A549 (cell line): ENCODE results near the gene RPS27A. TPM values are rescaled to one million over a fixed set of nuclear protein-coding genes. Genes with fewer than 3 reads are reported as not detected.
"Not testable (repeated sequence)": the region's sequence is repeated elsewhere in the genome, so short reads cannot be mapped to it uniquely, and the experiment has no call there.

Experiments
- ATAC-seq, 2 experiments: fragments of 200-7000 bp in 1 of 2; fragments of >200 bp in 1 of 2; cut with Nextera tagmentation in 1 of 2; cut with Tn5 transposase in 1 of 2; 3 replicates each; pipeline versions ENCODE4 v1.8.0 to v1.9.1; 2018 to 2020; ENCODE audit warnings: mild to moderate bottlenecking in 1 of 2, moderate library complexity in 1 of 2
- CTCF ChIA-PET: fragments of 300-600 bp; sonication (Branson Sonifier 250); formaldehyde crosslinking; extraction: SDS; loops from one replicate; lab custom pipeline; 2021; ENCODE audit warnings: antibody characterized with exemption, inconsistent platforms; lab: Yijun Ruan, JAX
- POLR2A ChIA-PET: fragments of 350-600 bp; formaldehyde crosslinking; extraction: SDS; loops from one replicate; lab custom pipeline; 2021; ENCODE audit warnings: antibody characterized with exemption, inconsistent platforms; lab: Yijun Ruan, JAX
- DNase-seq, 2 experiments: peaks; one replicate each; pipeline versions ENCODE4 v3.0.0 to v3.0.0-alpha.2; 2011 to 2016; ENCODE audit warnings: low read depth in 1 of 2, low spot score in 1 of 2
- FAIRE-seq: peaks from 2 replicates; lab custom pipeline; 2011; peaks lifted over from hg19 to GRCh38; lab: Jason Lieb, UNC
- H3K27ac ChIP-seq, 2 experiments: fragments of >200 bp; sonication (Bioruptor Twin); formaldehyde crosslinking; 3 replicates each; pipeline ENCODE4 v1.5.1; 2016 to 2017
- H3K4me1 ChIP-seq: fragments of >200 bp; sonication (Bioruptor Twin); formaldehyde crosslinking; 3 replicates; pipeline ENCODE4 v1.6.1; 2016
- H3K4me2 ChIP-seq: fragments of >200 bp; sonication (Bioruptor Twin); formaldehyde crosslinking; 3 replicates; pipeline ENCODE4 v1.6.1; 2016
- H3K4me3 ChIP-seq: fragments of >200 bp; sonication (Bioruptor Twin); formaldehyde crosslinking; 3 replicates; pipeline ENCODE4 v1.5.1; 2016
- H3K9me3 ChIP-seq: fragments of >200 bp; sonication (Bioruptor Twin); formaldehyde crosslinking; 3 replicates; pipeline ENCODE4 v1.6.1; 2016
- CBX2 ChIP-seq: fragments of 200-600 bp; sonication (generic); IDR thresholded peaks from 2 replicates; pipeline ENCODE4 v1.6.1; 2016; ENCODE audit warnings: low read depth, mild to moderate bottlenecking, borderline replicate concordance
- CEBPB ChIP-seq, 2 experiments: fragments of >200 bp in 1 of 2; sonication (Bioruptor Twin) in 1 of 2; formaldehyde crosslinking in 1 of 2; IDR thresholded peaks; 2 replicates each; pipeline ENCODE4 v1.6.1; 2012 to 2016
- EHF ChIP-seq: fragments of 250-450 bp; sonication (Bioruptor Pico); IDR thresholded peaks from 2 replicates; pipeline ENCODE4 v1.5.0; 2020; ENCODE audit warnings: mild to moderate bottlenecking
- EP300 ChIP-seq, 2 experiments: fragments of >200 bp; sonication (Bioruptor Twin); formaldehyde crosslinking; IDR thresholded peaks; 2 replicates in 1 of 2; 3 replicates in 1 of 2; pipeline ENCODE4 v1.6.1; 2016 to 2017
- ESRRA ChIP-seq: fragments of 150-350 bp; IDR thresholded peaks from 2 replicates; pipeline ENCODE4 v1.6.1; 2014; ENCODE audit warnings: mild to moderate bottlenecking, low read length, borderline replicate concordance
- GATA3 ChIP-seq: IDR thresholded peaks from 2 replicates; pipeline ENCODE4 v1.6.1; 2012; ENCODE audit warnings: borderline replicate concordance
- HDAC2 ChIP-seq: fragments of 200-600 bp; sonication (generic); IDR thresholded peaks from 2 replicates; pipeline ENCODE4 v1.6.1; 2016
- HES2 ChIP-seq: fragments of >200 bp; sonication (Bioruptor Twin); formaldehyde crosslinking; IDR thresholded peaks from 2 replicates; pipeline ENCODE4 v1.6.1; 2016
- HEYL ChIP-seq: fragments of 250-450 bp; sonication (Bioruptor Pico); IDR thresholded peaks from 2 replicates; pipeline ENCODE4 v1.8.0; 2021; ENCODE audit warnings: mild to moderate bottlenecking, moderate library complexity
- HOXB13 ChIP-seq: fragments of 250-450 bp; sonication (Bioruptor Pico); IDR thresholded peaks from 2 replicates; pipeline ENCODE4 v1.5.0; 2020; ENCODE audit warnings: low read depth, mild to moderate bottlenecking, moderate library complexity
- HOXB5 ChIP-seq: fragments of 250-450 bp; sonication (Bioruptor Pico); IDR thresholded peaks from 2 replicates; pipeline ENCODE4 v1.5.0; 2020; ENCODE audit warnings: mild to moderate bottlenecking, moderate library complexity
- JUN ChIP-seq, 2 experiments: fragments of >200 bp; sonication (Bioruptor Twin); formaldehyde crosslinking; IDR thresholded peaks; 2 replicates in 1 of 2; 3 replicates in 1 of 2; pipeline ENCODE4 v1.6.1; 2016 to 2017
- JUNB ChIP-seq: fragments of >200 bp; sonication (Bioruptor Twin); formaldehyde crosslinking; IDR thresholded peaks from 2 replicates; pipeline ENCODE4 v1.6.1; 2016
- KDM5A ChIP-seq: fragments of 200-600 bp; sonication (generic); IDR thresholded peaks from 2 replicates; pipeline ENCODE4 v1.6.1; 2016; ENCODE audit warnings: antibody characterized with exemption, mild to moderate bottlenecking
- NFE2L2 ChIP-seq: fragments of 150-350 bp; conservative IDR thresholded peaks from 2 replicates; pipeline ENCODE4 v1.6.1; 2014; ENCODE audit warnings: low read length
- NR3C1 ChIP-seq: fragments of >200 bp; sonication (Bioruptor Twin); formaldehyde crosslinking; IDR thresholded peaks from 3 replicates; pipeline ENCODE4 v1.6.1; 2017
- PBX3 ChIP-seq: IDR thresholded peaks from 2 replicates; pipeline ENCODE4 v1.6.1; 2012
- PHF8 ChIP-seq: fragments of 200-600 bp; sonication (generic); IDR thresholded peaks from 2 replicates; pipeline ENCODE4 v1.6.1; 2016; ENCODE audit warnings: low read depth, mild to moderate bottlenecking, antibody characterized with exemption, moderate library complexity, borderline replicate concordance
- RNF2 ChIP-seq: fragments of 200-600 bp; sonication (generic); IDR thresholded peaks from 2 replicates; pipeline ENCODE4 v1.6.1; 2016; ENCODE audit warnings: low read depth, mild to moderate bottlenecking, antibody characterized with exemption, moderate library complexity, borderline replicate concordance
- SREBF2 ChIP-seq: fragments of 450-650 bp; IDR thresholded peaks from 2 replicates; pipeline ENCODE4 v1.6.1; 2014; ENCODE audit warnings: mild to moderate bottlenecking, moderate library complexity
- USF2 ChIP-seq: fragments of 450-650 bp; IDR thresholded peaks from 2 replicates; pipeline ENCODE4 v1.6.1; 2014; ENCODE audit warnings: antibody characterized with exemption
- ZC3H11A ChIP-seq: fragments of 450-650 bp; IDR thresholded peaks from 2 replicates; pipeline ENCODE4 v1.6.1; 2014; ENCODE audit warnings: antibody characterized with exemption, mild to moderate bottlenecking
- ZNF302 ChIP-seq: fragments of 250-450 bp; sonication (Bioruptor Pico); IDR thresholded peaks from 2 replicates; pipeline ENCODE4 v1.9.0; 2021; ENCODE audit warnings: inconsistent platforms, mild to moderate bottlenecking, moderate library complexity
- WGBS: methylation state at CpG from one replicate; pipeline ENCODE4 v1.1.6; 2017; ENCODE audit errors: missing lambda C conversion rate; 5-methylcytosine and 5-hydroxymethylcytosine counted together
- polyA plus RNA-seq, 4 experiments: library from polyadenylated mRNA; depleted of rRNA in 3 of 4; stranded (reverse); fragments of >200 nt; fragmentation: RNase III in 1 of 4; extraction: RNeasy Plus Mini Kit Qiagen cat#74134 plus additional on column Dnase treatment in 1 of 4; gene quantifications; 2 replicates in 3 of 4; 3 replicates in 1 of 4; pipeline ENCODE4 v1.2.3, GENCODE V29; 2011 to 2017
- TF ChIP-seq, protein P1 (sequence below): fragments of >200 bp; sonication (Bioruptor Twin); formaldehyde crosslinking; IDR thresholded peaks from 3 replicates; pipeline ENCODE4 v1.6.1; 2016
- TF ChIP-seq, protein P2 (sequence below): fragments of 200-600 bp; sonication (generic); IDR thresholded peaks from 2 replicates; pipeline ENCODE4 v1.6.1; 2016; ENCODE audit warnings: antibody characterized with exemption, mild to moderate bottlenecking, moderate library complexity
- TF ChIP-seq, protein P3 (sequence below): IDR thresholded peaks from 2 replicates; pipeline ENCODE4 v1.6.1; 2012

Gene RPS27A
- polyA plus RNA-seq, 2 of the 4 experiments (the other 2 are of a cell fraction): 2,882 to 3,746 TPM

- peak; percentile 28 to 32; a peak in 3 of 6 replicates for ATAC-seq
- H3K4me3 ChIP-seq: peak overlapping the region; percentile 82
- WGBS: 55% methylated on average over 7 of the region's 7 CpGs
These were observed 37.1 kb downstream of the RPS27A start for GRCh38 chr2:55269645-55269990.

GRCh38 chr2:55274346-55274745, 41.9 kb downstream of the RPS27A start:
- H3K4me1 ChIP-seq, DNase-seq, H3K4me3 ChIP-seq, CTCF ChIA-PET, H3K27ac ChIP-seq, FAIRE-seq, H3K9me3 ChIP-seq, H3K4me2 ChIP-seq, POLR2A ChIA-PET, ATAC-seq: not testable (repeated sequence)
- 78% methylated on average over 2 of the region's 2 CpGs for WGBS

More at GRCh38 chr2:55269645-55269990, 37.1 kb downstream of the RPS27A start:
- peak overlapping the region; percentile 93 for H3K4me2 ChIP-seq
- no peak for FAIRE-seq
- H3K4me1 ChIP-seq: peaks cover 10% of the 10 kb centered on the region; the same call in 2 of the 3 replicates
- no peaks in the 10 kb centered on the region for H3K9me3 ChIP-seq
- no peak for TF ChIP-seq HDAC2
- TF ChIP-seq NFE2L2: no peak
- no peak for TF ChIP-seq KDM5A
- no peak for TF ChIP-seq PBX3
- TF ChIP-seq, protein P1, sequence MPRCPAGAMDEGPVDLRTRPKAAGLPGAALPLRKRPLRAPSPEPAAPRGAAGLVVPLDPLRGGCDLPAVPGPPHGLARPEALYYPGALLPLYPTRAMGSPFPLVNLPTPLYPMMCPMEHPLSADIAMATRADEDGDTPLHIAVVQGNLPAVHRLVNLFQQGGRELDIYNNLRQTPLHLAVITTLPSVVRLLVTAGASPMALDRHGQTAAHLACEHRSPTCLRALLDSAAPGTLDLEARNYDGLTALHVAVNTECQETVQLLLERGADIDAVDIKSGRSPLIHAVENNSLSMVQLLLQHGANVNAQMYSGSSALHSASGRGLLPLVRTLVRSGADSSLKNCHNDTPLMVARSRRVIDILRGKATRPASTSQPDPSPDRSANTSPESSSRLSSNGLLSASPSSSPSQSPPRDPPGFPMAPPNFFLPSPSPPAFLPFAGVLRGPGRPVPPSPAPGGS: no peak
- TF ChIP-seq EP300 (IDR thresholded peaks at IDR 0.05): no peak
- TF ChIP-seq, protein P2, sequence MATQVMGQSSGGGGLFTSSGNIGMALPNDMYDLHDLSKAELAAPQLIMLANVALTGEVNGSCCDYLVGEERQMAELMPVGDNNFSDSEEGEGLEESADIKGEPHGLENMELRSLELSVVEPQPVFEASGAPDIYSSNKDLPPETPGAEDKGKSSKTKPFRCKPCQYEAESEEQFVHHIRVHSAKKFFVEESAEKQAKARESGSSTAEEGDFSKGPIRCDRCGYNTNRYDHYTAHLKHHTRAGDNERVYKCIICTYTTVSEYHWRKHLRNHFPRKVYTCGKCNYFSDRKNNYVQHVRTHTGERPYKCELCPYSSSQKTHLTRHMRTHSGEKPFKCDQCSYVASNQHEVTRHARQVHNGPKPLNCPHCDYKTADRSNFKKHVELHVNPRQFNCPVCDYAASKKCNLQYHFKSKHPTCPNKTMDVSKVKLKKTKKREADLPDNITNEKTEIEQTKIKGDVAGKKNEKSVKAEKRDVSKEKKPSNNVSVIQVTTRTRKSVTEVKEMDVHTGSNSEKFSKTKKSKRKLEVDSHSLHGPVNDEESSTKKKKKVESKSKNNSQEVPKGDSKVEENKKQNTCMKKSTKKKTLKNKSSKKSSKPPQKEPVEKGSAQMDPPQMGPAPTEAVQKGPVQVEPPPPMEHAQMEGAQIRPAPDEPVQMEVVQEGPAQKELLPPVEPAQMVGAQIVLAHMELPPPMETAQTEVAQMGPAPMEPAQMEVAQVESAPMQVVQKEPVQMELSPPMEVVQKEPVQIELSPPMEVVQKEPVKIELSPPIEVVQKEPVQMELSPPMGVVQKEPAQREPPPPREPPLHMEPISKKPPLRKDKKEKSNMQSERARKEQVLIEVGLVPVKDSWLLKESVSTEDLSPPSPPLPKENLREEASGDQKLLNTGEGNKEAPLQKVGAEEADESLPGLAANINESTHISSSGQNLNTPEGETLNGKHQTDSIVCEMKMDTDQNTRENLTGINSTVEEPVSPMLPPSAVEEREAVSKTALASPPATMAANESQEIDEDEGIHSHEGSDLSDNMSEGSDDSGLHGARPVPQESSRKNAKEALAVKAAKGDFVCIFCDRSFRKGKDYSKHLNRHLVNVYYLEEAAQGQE: no peak
- no peak for TF ChIP-seq CBX2
- no peak for TF ChIP-seq SREBF2
- TF ChIP-seq HOXB5: no peak
- TF ChIP-seq USF2: no peak
- TF ChIP-seq CEBPB (IDR thresholded peaks at IDR 0.05): no peak
- no peak for TF ChIP-seq HES2
- no peak for TF ChIP-seq GATA3
- POLR2A ChIA-PET: interaction anchor here (0.6 to 1.5 kb wide), 4 partner anchors 12 to 424 kb away, joined by 4 to 7 read pairs (median 6); partner anchors contain the start of genes CCDC88A, CLHC1 and RPS27A
- H3K27ac ChIP-seq: peak overlapping the region; percentile 85 to 88
- DNase-seq: peak in 1 of 2 experiments; percentile 12
- CTCF ChIA-PET: interaction anchor here (0.9 to 1.3 kb wide), 3 partner anchors 14 to 162 kb away, joined by 3 read pairs; no protein-coding TSS in a partner anchor

GRCh38 chr2:55277310-55277709, 44.8 kb downstream of the RPS27A start:
- FAIRE-seq (no peak), ATAC-seq (no peak), DNase-seq (no peak)
- Histone ChIP-seq H3K4me3 (no peak overlapping the region), H3K4me1 (no peaks in the 10 kb centered on the region), H3K27ac (no peak overlapping the region), H3K4me2 (no peak overlapping the region), H3K9me3 (no peaks in the 10 kb centered on the region)
- 71% methylated on average over 3 of the region's 3 CpGs for WGBS
- CTCF ChIA-PET: no interaction called here
- POLR2A ChIA-PET: no interaction called here
- TF ChIP-seq RNF2 (no peak), HDAC2 (no peak), NFE2L2 (no peak), NR3C1 (no peak), HOXB5 (no peak), JUNB (no peak), SREBF2 (no peak), CBX2 (no peak), HOXB13 (CRISPR knock-in tag) (no peak), HEYL (CRISPR knock-in tag) (no peak), EHF (no peak), ESRRA (no peak), PHF8 (no peak), JUN (IDR thresholded peaks at IDR 0.05) (no peak), ZC3H11A (no peak), ZNF302 (CRISPR knock-in tag) (no peak)
- TF ChIP-seq, protein P3, sequence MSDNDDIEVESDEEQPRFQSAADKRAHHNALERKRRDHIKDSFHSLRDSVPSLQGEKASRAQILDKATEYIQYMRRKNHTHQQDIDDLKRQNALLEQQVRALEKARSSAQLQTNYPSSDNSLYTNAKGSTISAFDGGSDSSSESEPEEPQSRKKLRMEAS: no peak
